LNCaP clone FGC (cell line): ENCODE measurements around the gene CELSR2.

ENCODE experiments used
- DNase-seq: peaks from one replicate; pipeline ENCODE4 v3.0.0-alpha.2; 2011; ENCODE audit warnings: low read depth
- H3K4me3 ChIP-seq: 2 replicates; pipeline ENCODE4 v1.5.1; 2011; ENCODE audit warnings: mild to moderate bottlenecking, low read depth, low read length, control low read depth
- TF ChIP-seq, protein P1 (sequence below): IDR thresholded peaks from 2 replicates; pipeline ENCODE4 v1.5.1; 2012; ENCODE audit warnings: mild to moderate bottlenecking; ENCODE audit not compliant: control insufficient read depth, insufficient read depth; ENCODE audit errors: extremely low read depth

The CELSR2 gene

GRCh38 chr1:109252167-109252892 lies 3.0 kb downstream of the CELSR2 start:
- no peak for DNase-seq
- no peak overlapping the region for H3K4me3 ChIP-seq
- TF ChIP-seq, protein P1, sequence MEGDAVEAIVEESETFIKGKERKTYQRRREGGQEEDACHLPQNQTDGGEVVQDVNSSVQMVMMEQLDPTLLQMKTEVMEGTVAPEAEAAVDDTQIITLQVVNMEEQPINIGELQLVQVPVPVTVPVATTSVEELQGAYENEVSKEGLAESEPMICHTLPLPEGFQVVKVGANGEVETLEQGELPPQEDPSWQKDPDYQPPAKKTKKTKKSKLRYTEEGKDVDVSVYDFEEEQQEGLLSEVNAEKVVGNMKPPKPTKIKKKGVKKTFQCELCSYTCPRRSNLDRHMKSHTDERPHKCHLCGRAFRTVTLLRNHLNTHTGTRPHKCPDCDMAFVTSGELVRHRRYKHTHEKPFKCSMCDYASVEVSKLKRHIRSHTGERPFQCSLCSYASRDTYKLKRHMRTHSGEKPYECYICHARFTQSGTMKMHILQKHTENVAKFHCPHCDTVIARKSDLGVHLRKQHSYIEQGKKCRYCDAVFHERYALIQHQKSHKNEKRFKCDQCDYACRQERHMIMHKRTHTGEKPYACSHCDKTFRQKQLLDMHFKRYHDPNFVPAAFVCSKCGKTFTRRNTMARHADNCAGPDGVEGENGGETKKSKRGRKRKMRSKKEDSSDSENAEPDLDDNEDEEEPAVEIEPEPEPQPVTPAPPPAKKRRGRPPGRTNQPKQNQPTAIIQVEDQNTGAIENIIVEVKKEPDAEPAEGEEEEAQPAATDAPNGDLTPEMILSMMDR: no peak

DNA sequence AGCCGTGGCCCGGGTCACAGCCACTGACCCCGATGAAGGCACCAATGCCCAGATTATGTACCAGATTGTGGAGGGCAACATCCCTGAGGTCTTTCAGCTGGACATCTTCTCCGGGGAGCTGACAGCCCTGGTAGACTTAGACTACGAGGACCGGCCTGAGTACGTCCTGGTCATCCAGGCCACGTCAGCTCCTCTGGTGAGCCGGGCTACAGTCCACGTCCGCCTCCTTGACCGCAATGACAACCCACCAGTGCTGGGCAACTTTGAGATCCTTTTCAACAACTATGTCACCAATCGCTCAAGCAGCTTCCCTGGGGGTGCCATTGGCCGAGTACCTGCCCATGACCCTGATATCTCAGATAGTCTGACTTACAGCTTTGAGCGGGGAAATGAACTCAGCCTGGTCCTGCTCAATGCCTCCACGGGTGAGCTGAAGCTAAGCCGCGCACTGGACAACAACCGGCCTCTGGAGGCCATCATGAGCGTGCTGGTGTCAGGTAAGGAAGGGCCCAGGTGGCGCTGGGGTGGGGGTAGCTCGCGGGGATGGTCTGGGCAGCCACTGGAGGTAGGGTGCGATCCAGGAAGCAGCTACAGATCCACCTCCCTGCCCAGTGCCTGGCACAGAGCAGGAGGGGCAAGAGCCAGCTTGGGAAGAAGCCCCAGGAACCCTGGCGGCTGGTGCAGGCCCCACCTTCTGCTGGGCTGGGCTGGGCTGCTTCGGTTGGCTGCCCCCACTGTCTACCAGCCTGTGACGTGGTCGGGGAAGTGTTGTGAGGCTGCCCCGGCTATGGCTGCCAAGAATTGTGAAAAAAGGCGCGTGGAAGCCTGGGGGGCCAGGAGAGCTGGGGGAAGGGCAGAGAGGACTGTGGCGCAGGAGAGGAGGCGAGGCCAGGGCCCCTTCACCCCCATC lies 3.8 kb downstream of the CELSR2 start:
- H3K4me3 ChIP-seq: no peak overlapping the region
- TF ChIP-seq, protein P1: no peak
- no peak for DNase-seq

DNA sequence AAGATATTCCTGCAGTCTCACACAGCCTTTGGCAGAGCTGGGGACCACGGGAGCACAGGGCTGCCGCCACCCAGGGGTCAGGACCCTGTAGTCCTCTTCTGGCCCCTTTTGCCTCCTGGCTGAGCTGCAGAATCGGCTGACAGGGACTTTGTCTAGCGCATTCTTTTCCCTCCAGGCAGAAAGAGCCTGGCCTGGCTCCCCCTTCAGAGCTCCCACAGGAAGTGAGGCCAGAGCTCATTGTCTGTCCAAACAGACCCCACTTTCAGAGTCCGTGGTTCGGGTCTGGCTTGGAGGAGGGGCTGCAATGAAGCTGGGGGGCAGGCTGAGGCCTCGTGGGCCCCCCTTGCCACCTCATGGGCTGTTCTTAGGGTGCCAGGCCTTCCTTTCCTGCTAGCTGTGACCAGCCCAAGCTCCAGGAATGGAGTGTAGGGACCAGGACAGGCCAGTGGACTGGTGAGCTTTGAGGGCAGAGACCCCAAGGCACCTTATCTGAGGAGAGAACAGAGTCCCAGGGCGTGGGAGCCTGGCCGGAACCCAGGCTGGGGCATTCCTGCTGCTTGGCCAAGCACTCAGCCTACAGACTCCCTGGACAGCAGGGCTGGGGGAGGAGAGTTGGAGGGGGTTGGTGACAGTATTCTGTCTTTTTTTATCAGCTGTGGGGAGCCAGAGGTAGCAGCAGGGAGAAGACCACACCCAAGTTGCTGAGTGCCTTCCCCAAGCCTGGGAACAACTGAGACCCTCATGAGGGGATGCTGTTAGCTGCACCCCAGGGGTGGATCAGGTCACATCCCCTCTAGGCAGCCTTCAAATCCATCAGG lies 4.7 kb downstream of the CELSR2 start:
- no peak for DNase-seq
- H3K4me3 ChIP-seq: no peak overlapping the region
- TF ChIP-seq, protein P1: no peak

DNA sequence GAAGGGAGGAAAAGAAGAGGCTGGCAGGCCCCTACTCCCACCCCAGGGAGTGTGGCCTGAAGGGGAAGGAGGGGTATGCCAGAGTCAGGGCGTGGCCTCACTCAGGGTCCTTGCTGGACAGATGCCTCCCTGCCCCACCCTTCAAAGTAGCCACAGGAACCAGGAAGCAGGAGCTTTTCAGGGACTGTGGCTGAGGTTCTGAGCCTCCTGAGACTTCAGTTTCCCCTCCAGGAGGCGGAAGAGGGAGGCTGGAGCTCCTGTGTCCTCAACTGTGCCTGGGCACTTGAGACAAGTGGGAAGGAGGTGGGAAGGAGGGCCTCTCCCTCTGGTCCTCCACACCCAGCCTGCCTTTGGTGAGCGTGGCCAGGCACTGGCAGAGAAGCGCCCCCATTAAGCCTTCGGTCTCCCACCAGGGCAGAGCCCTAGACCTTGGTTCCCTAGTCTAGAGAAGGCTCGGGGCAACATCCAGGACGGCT lies 5.3 kb downstream of the CELSR2 start:
- H3K4me3 ChIP-seq: no peak overlapping the region
- TF ChIP-seq, protein P1: no peak
- no peak for DNase-seq

GRCh38 chr1:109255097-109255651 lies 5.8 kb downstream of the CELSR2 start:
- TF ChIP-seq, protein P1: no peak
- DNase-seq: no peak
- H3K4me3 ChIP-seq: no peak overlapping the region

GRCh38 chr1:109255678-109256077 lies 6.3 kb downstream of the CELSR2 start:
- H3K4me3 ChIP-seq: no peak overlapping the region
- TF ChIP-seq, protein P1: no peak
- no peak for DNase-seq
